Stimulated activated CD8-positive, alpha-beta memory T cell treated with anti-CD3 and anti-CD28 coated beads, Interleukin-15, amount 100 ng/mL, for 1 hour (primary cell): ENCODE measurements around the gene MBLAC1.
"Not testable (repeated sequence)": the region's sequence is repeated elsewhere in the genome, so short reads cannot be mapped to it uniquely, and the experiment has no call there.

ENCODE experiments used
- DNase-seq: peaks from one replicate; pipeline ENCODE4 v3.0.0-alpha.2; 2020; ENCODE audit warnings: low read depth

Gene MBLAC1

DNA sequence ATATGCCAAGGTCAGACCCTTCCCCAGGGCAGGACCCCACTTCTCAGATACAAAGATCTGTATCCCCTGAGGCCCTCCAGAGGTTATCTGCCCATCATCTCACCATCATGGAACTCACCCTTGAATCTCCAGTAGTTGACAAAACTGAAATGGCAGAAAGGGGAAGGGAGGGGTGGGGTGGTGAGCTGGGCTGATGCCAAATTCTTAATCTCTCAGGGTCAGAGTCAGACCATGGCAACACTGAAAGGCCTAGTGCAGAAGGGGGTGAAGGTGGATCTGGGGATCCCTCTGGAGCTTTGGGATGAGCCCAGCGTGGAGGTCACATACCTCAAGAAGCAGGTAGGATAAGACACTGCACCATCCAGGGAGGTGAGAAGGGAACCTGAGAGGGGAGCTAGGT lies 4.2 kb upstream of the MBLAC1 start:
- no peak for DNase-seq

GRCh38 chr7:100124301-100125230 lies 2.2 kb upstream of the MBLAC1 start:
- no peak for DNase-seq

DNA sequence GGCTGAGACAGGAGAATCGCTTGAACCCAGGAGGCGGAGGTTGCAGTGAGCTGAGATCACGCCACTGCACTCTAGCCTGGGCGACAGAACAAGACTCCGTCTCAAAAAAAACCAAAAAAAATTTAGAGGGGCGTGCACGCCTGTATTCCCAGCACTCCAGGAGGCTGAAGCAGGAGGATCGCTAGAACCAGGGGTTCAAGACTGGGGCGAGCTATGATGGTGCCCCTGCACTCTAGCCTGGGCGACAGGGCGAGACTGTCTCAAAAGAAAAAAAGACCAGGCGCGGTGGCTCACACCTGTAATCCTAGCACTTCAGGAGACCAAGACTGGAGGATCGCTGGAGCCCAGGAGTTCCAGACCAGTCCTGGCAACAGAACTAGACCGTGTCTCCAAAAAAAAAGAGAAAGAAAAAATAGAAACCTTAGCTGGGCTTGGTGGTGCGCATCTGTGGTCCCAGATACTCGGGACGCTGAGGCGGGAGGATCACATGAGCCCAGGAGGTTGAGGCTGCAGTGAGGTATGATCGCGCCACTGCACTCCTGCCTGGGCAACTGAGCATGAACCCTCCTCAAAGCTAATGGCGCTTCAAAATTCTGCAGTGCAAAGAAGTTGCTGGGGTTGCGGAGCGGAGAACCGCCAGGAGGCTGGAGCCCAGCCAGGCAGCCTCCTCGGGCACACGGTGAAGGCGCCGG lies 382 bp upstream of the MBLAC1 start:
- no peak for DNase-seq

DNA sequence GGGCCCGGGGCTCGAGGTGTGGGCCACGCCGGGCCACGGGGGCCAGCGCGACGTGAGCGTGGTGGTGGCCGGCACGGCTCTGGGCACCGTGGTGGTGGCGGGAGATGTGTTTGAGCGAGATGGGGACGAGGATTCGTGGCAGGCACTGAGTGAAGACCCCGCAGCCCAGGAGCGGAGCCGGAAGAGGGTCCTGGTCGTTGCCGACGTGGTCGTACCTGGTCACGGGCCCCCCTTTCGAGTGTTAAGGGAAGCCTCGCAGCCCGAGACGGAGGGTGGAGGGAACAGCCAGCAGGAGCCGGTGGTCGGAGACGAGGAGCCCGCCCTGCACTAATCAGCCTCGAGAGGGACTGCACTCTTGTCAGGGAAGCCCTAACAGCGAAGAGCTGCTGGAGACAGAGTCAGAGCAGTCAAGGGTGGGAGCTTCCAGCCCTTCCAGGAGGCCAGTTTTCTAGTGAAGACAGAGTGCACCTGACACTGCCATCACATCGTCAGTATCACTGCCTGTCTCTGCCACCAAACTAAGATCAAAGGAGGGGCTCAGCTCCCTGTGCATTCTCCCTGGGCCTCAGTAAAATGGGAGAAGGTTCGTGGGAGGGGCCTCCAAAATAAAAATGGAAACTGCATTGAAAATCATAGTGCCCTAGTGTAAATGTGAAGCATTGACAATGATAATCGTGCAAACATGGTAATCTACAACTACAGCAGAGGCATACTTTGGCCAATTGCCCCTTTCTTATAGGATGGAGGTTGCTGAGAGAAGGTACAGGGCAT lies 1.3 kb downstream of the MBLAC1 start:
- no peak for DNase-seq

DNA sequence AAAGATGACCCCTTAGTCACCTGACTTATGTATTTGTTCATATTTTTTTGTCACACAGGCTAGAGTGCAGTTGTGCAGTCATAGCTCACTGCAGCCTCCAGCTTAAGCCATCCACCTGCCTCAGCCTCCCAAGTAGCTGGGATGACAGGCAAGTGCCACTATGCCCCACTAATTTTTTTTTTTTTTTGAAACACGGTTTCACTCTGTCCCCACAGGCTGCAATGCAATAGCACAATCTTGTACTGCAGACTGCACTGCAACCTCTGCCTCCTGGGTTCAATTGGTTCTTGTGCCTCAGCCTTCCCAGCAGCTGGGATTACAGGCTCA lies 1.8 kb downstream of the MBLAC1 start:
- no peak for DNase-seq

GRCh38 chr7:100130220-100130607 lies 3.4 kb downstream of the MBLAC1 start:
- not testable (repeated sequence) for DNase-seq

DNA sequence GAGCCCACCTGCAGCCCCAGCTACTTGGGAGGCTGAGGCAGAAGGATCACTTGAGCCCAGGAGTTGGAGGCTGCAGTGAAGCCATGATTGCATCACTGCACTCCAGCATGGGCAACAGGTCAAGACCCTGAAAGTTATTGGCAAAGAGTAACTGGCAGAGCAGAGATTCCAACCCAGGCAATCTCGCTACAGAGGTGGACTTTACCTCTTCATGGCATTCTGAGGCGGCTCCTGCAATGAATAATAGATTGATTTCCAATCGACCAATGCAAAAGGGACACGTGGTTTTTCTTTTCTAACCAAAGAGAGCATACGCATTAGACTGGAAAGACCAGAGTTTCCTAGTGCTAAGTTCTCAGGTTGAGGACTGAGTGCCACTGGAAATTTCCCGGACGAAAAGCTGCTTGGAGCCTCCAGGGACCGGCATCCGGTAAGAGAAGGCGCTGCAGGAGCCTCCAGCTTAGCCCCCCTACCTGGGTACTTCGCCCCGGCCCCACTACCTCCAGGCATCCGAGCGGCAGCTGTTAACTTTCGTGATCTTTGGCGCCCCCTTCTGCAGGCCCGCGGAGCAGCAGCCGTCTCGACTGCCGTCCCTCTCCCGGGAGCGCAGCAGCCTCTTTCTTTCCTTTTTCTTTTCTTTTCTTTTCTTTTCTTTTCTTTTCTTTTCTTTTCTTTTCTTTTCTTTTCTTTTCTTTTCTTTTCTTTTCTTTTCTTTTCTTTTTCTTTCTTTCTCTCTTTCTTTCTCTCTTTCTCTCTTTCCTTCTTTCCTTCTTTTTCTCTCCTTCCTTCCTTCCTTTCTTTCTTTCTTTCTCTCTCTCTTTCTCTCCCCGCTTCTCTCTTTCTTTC lies 4.1 kb downstream of the MBLAC1 start:
- peak; percentile 76 for DNase-seq

- no peak for DNase-seq
Observed at GRCh38 chr7:100132126-100132525, 5.4 kb downstream of the MBLAC1 start.

- DNase-seq = no peak
Observed at GRCh38 chr7:100132697-100133151, 6.0 kb downstream of the MBLAC1 start.

GRCh38 chr7:100137851-100138760 lies 11.3 kb downstream of the MBLAC1 start:
- no peak for DNase-seq

GRCh38 chr7:100141555-100141949 lies 14.8 kb downstream of the MBLAC1 start:
- no peak for DNase-seq

DNA sequence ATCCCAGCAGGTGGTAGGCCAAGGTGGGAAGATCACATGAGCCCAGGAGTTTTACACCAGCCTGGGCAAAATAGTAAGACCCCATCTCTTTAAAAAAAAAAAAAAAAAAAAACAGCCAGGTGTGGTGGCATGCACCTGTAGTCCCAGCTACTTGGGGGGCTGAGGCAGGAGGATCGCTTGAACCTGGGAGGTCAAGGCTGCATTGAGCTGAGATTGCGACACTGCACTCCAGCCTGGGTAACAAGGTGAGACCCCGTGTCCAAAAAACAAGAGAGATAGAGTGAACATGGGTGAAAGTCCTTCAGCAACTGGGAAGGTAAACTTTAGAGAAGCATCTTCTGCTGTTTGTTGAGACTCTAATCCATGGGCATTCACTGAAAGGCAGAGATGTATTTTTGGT lies 15.7 kb downstream of the MBLAC1 start:
- DNase-seq = no peak

- DNase-seq = not testable (repeated sequence)
Observed at GRCh38 chr7:100146350-100146749, 19.6 kb downstream of the MBLAC1 start.

GRCh38 chr7:100147278-100147677 lies 20.5 kb downstream of the MBLAC1 start:
- DNase-seq = no peak

DNA sequence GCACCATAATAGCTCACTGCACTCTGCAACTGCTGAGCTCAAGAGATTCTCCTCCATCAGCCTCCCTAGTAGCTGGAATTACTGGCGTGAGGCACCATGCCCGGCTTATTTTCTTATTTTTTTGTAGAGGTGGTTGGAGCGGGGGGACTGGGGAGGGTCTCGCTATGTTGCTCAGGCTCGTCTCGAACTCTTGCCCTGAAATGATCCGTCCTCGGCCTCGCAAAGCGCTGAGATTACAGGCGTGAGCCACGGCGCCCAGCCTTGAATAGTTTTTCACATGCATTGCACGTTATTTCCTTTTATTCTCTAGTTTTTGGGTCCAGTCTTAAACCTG lies 21.4 kb downstream of the MBLAC1 start:
- no peak for DNase-seq

DNA sequence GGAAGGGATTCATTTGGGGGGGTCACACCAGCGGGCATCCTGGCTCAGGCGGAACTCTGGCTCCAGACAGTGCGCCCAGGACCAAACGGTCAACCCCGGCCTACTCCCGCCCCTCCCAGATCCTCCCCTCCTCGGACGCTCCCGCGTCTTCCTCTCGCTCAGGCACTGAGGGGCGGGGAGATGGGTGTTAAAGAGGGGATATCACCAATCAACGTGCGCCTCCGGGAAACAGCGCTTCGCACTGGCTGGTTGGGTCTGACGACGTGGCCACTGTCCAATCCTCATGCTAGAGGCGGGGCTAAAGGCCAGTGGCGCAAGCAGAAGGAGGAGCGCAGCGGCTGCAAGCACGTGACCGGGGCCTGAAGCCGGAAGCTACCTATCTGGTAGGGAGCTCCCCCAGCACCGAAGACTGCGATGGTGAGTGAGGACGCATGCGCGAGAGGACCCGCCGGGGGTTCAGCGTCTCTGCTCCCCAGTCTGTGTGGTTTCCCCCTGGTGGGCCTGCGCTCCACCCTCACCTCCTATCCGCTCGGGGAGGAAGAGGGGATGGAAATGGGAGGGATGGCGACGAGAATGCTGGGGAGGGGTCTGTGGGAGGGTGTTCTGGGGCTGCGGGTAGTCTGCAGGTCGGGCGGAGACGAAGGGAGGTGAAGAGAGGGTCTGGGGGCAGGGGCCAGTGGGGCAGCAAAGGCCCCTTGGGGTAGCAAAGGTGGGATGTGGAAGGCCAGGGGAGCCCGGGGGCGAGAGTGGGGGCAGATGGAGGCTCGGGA lies 22.0 kb downstream of the MBLAC1 start, which contains the start of gene LAMTOR4:
Gene LAMTOR4 (plus strand): TSS at position 360 of the 770 bp plus-strand sequence. CDS start 55 bp downstream, at position 415.
- peak; percentile 90 for DNase-seq

- DNase-seq = no peak
Observed at GRCh38 chr7:100152404-100152803, 25.6 kb downstream of the MBLAC1 start.

GRCh38 chr7:100152937-100153666 lies 26.3 kb downstream of the MBLAC1 start:
- DNase-seq = no peak
